Measurements from ENCODE around the gene CD247.

CD247 gene

DNA sequence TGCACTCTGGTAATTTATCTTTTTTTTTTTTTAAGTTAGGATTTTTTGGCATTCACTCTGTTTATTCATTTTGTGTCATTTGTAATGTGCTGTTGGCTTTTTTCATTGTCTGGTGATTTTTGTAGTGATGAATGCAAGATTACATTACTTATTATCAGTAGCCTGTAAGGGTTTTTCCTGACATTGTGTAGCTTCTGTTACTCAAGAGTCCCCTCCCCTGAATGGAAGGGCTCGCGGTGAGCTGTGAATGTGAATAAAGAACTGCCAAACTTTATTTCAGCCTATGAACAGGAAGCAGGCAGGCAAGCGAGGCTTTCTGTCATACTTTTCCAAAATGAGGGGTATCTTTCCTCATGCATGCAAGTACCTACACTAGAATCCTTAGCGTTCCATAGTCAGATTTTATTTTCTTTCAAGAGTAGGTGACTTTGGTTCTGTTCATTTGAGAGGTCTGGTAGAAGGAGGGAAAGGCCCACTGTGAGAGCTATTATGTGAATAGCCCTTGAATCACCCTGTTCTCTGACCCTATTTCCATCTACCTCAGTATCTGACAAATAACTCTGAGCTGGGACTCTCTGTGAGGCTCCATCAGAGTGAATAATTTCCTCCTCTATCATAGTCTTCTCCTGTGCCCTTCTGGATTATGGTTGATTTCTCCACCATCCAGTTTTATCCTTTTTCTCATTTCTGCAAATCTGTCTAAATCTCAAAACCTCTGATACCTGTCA lies 114.0 kb downstream of the CD247 start:
- Mint-ChIP-seq H3K27me3 (ENCODE audit: low read depth, poor library complexity) (no peaks in the 10 kb centered on the region), H3K36me3 (ENCODE audit: low read depth) (peaks cover 46% of the 10 kb centered on the region), H3K4me1 (no peaks in the 10 kb centered on the region), H3K9me3 (no peaks in the 10 kb centered on the region), H3K4me3 (no peak overlapping the region), H3K27ac (peak overlapping the region; percentile 38)
- no peak for DNase-seq
- TF ChIP-seq, protein P1, sequence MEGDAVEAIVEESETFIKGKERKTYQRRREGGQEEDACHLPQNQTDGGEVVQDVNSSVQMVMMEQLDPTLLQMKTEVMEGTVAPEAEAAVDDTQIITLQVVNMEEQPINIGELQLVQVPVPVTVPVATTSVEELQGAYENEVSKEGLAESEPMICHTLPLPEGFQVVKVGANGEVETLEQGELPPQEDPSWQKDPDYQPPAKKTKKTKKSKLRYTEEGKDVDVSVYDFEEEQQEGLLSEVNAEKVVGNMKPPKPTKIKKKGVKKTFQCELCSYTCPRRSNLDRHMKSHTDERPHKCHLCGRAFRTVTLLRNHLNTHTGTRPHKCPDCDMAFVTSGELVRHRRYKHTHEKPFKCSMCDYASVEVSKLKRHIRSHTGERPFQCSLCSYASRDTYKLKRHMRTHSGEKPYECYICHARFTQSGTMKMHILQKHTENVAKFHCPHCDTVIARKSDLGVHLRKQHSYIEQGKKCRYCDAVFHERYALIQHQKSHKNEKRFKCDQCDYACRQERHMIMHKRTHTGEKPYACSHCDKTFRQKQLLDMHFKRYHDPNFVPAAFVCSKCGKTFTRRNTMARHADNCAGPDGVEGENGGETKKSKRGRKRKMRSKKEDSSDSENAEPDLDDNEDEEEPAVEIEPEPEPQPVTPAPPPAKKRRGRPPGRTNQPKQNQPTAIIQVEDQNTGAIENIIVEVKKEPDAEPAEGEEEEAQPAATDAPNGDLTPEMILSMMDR (IDR thresholded peaks at IDR 0.05) = no peak

DNA sequence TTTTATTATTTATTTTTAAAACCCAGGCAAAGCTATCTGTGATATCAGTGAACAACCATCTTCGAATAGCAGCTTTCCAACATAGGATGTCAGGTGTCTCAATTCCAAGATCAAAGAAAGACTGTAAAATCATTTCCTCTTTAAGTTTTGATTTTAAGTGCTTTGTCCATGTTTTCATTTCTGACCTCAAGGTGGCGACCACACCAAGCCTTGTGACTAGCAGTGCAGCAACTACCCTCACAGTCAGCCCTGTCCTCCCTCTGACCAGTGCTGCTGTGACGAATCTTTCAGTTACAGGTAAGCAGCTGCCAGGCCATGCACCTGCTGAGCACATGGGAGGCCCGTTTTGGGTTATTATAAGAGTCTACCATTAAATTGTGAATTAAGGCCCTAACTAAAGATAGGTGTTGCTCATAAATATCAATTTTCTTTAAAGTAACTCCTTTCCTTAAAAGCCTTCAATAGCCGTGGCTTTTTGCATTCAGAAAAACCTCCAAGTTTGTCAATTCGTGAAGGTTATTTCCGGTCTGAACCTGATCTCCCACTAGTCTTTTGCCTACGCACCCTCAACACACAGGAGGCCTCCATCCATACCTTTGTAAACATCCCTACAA lies 117.0 kb downstream of the CD247 start:
- H3K36me3 Mint-ChIP-seq (ENCODE audit: low read depth) = peaks cover 60% of the 10 kb centered on the region

DNA sequence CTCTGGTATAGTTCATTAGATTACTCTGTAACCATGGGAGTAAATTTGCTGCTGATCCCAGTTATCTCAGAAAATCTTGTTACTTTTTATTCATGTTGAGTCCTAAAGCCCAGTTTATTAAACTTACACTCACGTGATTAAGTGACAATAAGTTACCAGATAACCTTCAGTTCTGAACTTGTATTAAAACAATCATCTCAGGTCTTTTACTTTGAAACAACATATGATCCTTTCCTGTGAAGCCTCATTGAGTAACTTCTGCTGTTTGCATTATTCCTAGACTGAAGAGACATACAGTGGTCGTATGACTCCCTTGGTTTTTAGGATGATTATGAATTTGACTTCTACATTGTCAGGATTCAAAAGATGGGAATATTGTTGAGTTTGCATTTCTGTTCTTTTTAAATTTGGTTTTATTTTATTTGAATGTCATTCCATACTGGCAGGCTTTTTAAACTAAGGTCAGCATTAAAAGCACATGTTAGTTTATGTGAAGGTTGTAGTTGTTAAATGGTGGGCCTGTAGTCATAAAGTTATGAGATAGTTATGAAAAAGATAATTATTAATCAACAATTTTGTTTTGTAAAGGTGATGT lies 117.9 kb downstream of the CD247 start:
- Mint-ChIP-seq H3K9me3 (no peaks in the 10 kb centered on the region), H3K27ac (peak overlapping the region; percentile 29), H3K27me3 (ENCODE audit: low read depth, poor library complexity) (no peaks in the 10 kb centered on the region), H3K36me3 (ENCODE audit: low read depth) (peaks cover 59% of the 10 kb centered on the region), H3K4me3 (no peak overlapping the region), H3K4me1 (no peaks in the 10 kb centered on the region)
- TF ChIP-seq, protein P1 (IDR thresholded peaks at IDR 0.05) = no peak
- DNase-seq = no peak

More for the DNA sequence above, 117.0 kb downstream of the CD247 start:
- DNase-seq = peak; percentile 38
- Mint-ChIP-seq H3K4me3 (no peak overlapping the region), H3K4me1 (no peaks in the 10 kb centered on the region), H3K27me3 (ENCODE audit: low read depth, poor library complexity) (no peaks in the 10 kb centered on the region), H3K9me3 (no peaks in the 10 kb centered on the region), H3K27ac (no peak overlapping the region)
- TF ChIP-seq, protein P1 (IDR thresholded peaks at IDR 0.05) = peak; percentile 62

DNA sequence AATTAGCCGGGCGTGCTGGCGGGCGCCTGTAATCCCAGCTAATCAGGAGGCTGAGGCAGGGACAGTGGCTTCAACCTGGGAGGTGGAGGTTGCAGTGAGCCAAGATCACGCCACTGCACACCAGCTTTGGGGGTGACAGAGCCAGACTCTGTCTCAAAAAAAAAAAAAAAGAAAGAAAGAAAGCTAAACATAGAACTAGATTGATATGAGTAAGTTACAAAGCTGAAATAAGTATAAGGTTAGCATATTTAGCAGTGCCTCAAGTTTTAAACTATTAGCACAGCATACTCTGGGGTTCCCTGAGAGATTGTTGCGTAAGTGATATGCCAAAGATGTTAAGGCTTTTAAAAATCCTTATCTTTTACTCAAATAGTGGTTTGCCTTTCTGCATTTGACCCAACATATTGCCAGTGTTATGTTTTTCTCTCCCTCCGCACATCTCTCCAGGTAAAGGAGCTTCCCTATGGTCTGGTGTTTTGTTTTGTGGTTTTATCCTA lies 126.1 kb downstream of the CD247 start:
- TF ChIP-seq, protein P1 (IDR thresholded peaks at IDR 0.05) = no peak
- Mint-ChIP-seq H3K27me3 (ENCODE audit: low read depth, poor library complexity) (no peaks in the 10 kb centered on the region), H3K36me3 (ENCODE audit: low read depth) (peaks cover 21% of the 10 kb centered on the region), H3K4me3 (no peak overlapping the region), H3K4me1 (no peaks in the 10 kb centered on the region), H3K9me3 (no peaks in the 10 kb centered on the region), H3K27ac (no peak overlapping the region)
- no peak for DNase-seq

DNA sequence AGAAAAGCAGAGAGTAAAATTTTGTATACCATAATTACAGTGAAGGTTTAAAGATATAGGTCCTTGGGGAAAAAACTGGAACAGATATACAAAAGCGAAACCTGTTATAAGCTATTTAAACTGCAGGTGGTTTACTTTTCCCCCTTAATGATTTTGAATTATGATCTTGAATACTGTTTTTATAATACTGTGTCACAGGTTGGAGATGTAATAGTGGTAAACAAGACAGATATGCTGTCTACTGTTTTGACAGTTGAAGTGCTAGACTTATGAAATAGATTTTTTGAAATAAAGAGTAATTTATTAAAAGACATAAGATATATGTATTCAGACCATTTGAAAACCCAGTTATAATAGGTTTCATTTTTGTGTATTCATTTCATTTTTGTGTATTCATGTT lies 129.4 kb downstream of the CD247 start:
- peaks cover 44% of the 10 kb centered on the region for H3K36me3 Mint-ChIP-seq (ENCODE audit: low read depth)
- H3K27me3 Mint-ChIP-seq (ENCODE audit: low read depth, poor library complexity) = no peaks in the 10 kb centered on the region
- no peaks in the 10 kb centered on the region for H3K4me1 Mint-ChIP-seq
- no peak overlapping the region for H3K4me3 Mint-ChIP-seq
- DNase-seq = no peak
- no peak overlapping the region for H3K27ac Mint-ChIP-seq
- no peaks in the 10 kb centered on the region for H3K9me3 Mint-ChIP-seq
- TF ChIP-seq, protein P1 (IDR thresholded peaks at IDR 0.05) = no peak

Data from nephron progenitor cell (in vitro differentiated cells).